Measurements from ENCODE around the gene AEBP2.

DNA sequence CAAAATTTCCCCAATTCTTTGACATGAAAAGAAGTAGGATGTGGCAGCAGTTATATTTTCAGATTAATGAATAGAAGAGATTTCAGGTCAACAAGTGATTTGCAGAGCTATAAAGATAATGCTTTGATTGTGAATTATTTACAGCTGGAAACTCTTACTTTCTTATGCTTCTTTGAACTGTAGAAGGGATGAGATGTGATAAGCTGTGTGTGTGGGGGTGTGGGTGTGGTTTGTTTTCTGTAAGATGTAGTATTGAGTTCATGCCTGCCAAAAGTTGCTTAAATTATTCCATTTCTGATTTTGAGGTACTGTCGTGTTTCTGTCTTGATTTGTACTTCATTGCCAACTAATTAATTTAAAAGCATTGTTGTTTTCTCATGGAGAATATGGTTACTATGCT, 22.7 kb downstream of the AEBP2 start:
- TF ChIP-seq, protein P1, sequence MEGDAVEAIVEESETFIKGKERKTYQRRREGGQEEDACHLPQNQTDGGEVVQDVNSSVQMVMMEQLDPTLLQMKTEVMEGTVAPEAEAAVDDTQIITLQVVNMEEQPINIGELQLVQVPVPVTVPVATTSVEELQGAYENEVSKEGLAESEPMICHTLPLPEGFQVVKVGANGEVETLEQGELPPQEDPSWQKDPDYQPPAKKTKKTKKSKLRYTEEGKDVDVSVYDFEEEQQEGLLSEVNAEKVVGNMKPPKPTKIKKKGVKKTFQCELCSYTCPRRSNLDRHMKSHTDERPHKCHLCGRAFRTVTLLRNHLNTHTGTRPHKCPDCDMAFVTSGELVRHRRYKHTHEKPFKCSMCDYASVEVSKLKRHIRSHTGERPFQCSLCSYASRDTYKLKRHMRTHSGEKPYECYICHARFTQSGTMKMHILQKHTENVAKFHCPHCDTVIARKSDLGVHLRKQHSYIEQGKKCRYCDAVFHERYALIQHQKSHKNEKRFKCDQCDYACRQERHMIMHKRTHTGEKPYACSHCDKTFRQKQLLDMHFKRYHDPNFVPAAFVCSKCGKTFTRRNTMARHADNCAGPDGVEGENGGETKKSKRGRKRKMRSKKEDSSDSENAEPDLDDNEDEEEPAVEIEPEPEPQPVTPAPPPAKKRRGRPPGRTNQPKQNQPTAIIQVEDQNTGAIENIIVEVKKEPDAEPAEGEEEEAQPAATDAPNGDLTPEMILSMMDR (optimal IDR thresholded peaks at IDR 0.05 in 1 of 3, IDR thresholded peaks at IDR 0.05 in 1 of 3, conservative IDR thresholded peaks at IDR 0.05 in 1 of 3; ENCODE audit: extremely low read depth in 1 of 3, insufficient read depth in 2 of 3, low read length in 3 of 3), result no peak
- no peak for TF ChIP-seq EZH2 (IDR thresholded peaks at IDR 0.05; ENCODE audit: low read length)
